Coronary artery (tissue), 2 donors: ENCODE data around the gene TMEM87B.
"Not testable (repeated sequence)": the region's sequence is repeated elsewhere in the genome, so short reads cannot be mapped to it uniquely, and the experiment has no call there.

Source experiments
- DNase-seq: peaks from one replicate; pipeline ENCODE4 v3.0.0-alpha.2; 2017; ENCODE audit warnings: low spot score
- H3K27ac ChIP-seq, 2 donors: fragments of 200-600 bp; sonication (generic); one replicate each; pipeline ENCODE4 v1.5.1; 2016 to 2019
- H3K4me3 ChIP-seq: fragments of 200-600 bp; sonication (generic); 2 replicates; pipeline ENCODE4 v1.5.1; 2016; ENCODE audit warnings: mild to moderate bottlenecking, moderate library complexity
- CTCF ChIP-seq: fragments of 200-600 bp; sonication (generic); IDR thresholded peaks from one replicate; pipeline ENCODE4 v1.5.1; 2019; ENCODE audit warnings: antibody characterized with exemption

Gene TMEM87B

GRCh38 chr2:112032689-112033465 is 22.2 kb upstream of the TMEM87B start:
- no peak for DNase-seq
- H3K4me3 ChIP-seq = no peak overlapping the region
- TF ChIP-seq CTCF = no peak
- H3K27ac ChIP-seq = peak overlapping the region; percentile 59 to 73

GRCh38 chr2:112033600-112033999 is 21.5 kb upstream of the TMEM87B start:
- Histone ChIP-seq H3K27ac (peak overlapping the region; percentile 27 to 59), H3K4me3 (no peak overlapping the region)
- no peak for DNase-seq
- TF ChIP-seq CTCF = no peak

- H3K27ac ChIP-seq = no peak overlapping the region
- TF ChIP-seq CTCF = no peak
- no peak for DNase-seq
- no peak overlapping the region for H3K4me3 ChIP-seq
These were observed 20.1 kb upstream of the TMEM87B start for GRCh38 chr2:112034924-112035323.

GRCh38 chr2:112035786-112036185 is 19.3 kb upstream of the TMEM87B start:
- H3K27ac ChIP-seq = no peak overlapping the region
- TF ChIP-seq CTCF = no peak
- no peak overlapping the region for H3K4me3 ChIP-seq
- DNase-seq = no peak

- not testable (repeated sequence) for H3K27ac ChIP-seq, DNase-seq
These were observed 15.5 kb upstream of the TMEM87B start for GRCh38 chr2:112039556-112039955.

GRCh38 chr2:112040066-112040465 is 15.0 kb upstream of the TMEM87B start:
- not testable (repeated sequence) for DNase-seq, H3K4me3 ChIP-seq, H3K27ac ChIP-seq

More at GRCh38 chr2:112039556-112039955, 15.5 kb upstream of the TMEM87B start:
- not testable (repeated sequence) for H3K4me3 ChIP-seq

- not testable (repeated sequence) for H3K4me3 ChIP-seq, H3K27ac ChIP-seq, DNase-seq
These were observed 13.6 kb upstream of the TMEM87B start for GRCh38 chr2:112041460-112041859.

GRCh38 chr2:112045446-112046014 is 9.5 kb upstream of the TMEM87B start:
- Histone ChIP-seq H3K4me3 (no peak overlapping the region), H3K27ac (no peak overlapping the region)
- DNase-seq = no peak
- no peak for TF ChIP-seq CTCF
